Measurements from ENCODE around the gene SETD4.
"Not testable (repeated sequence)": the region's sequence is repeated elsewhere in the genome, so short reads cannot be mapped to it uniquely, and the experiment has no call there.

SETD4 gene

DNA sequence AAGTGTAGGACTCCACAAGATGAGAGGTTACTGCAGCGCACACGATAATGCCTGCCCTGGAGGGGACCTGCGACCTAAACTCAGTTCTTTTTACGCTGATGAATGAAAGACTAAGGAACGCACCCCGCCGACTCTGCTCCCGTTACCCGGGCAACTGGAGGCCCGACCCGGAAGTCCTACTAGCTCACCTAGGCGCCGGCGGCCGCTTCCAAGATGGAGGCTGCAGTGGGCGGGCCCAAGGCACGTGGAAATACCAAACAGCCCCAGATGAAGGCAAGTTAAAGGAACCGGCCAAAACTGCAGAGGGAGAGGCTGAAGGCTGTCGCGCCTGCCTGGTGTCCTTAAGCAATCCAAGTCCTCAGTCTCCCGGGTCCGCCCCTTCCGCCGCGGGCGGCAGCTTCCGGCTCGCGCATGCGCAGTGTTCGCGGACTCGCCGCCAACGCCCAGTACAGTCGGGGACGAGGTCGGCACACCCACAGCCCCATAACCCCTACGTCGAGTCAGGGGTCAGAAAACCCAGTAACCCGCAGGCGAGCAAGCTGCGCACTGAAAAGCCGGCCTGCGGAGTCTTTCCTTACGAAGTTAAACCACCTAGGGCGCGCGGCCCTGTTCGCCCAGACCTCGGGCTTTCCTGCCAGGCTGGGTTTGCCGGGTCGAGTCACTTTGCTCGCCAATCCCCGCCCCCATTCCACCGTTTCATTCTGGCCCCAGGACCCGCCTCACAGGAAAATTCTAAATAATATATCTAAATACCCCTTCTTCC is at the start of gene SETD4:
SETD4 (minus strand) TSS at position 368 of the 763 bp plus-strand sequence. CDS start 1,638 bp downstream, outside the sequence.
- DNase-seq (ENCODE audit: low read depth) = peak; percentile 92

DNA sequence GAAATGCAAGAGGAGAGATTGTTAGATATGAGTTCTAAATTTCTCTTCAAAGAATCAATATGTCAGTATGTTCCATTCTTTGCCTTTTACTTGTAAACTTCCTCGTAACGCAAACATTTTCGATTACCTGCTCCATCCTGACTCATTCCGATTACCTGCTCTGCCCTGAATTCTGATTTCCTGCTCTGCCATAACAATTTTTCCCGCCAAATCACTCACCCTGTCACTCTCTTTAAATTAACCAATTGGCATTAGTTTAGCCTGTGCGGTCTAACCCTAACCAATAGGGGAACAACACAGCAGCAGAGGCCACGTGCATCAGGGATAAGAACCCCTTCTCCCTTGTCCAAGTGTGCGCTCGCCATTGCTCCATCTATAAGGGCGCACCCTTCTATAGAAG is 49.5 kb upstream of the SETD4 start:
- no peak for DNase-seq (ENCODE audit: low read depth)

GRCh38 chr21:36105327-36105842 is 45.1 kb upstream of the SETD4 start:
- no peak for DNase-seq (ENCODE audit: low read depth)

DNA sequence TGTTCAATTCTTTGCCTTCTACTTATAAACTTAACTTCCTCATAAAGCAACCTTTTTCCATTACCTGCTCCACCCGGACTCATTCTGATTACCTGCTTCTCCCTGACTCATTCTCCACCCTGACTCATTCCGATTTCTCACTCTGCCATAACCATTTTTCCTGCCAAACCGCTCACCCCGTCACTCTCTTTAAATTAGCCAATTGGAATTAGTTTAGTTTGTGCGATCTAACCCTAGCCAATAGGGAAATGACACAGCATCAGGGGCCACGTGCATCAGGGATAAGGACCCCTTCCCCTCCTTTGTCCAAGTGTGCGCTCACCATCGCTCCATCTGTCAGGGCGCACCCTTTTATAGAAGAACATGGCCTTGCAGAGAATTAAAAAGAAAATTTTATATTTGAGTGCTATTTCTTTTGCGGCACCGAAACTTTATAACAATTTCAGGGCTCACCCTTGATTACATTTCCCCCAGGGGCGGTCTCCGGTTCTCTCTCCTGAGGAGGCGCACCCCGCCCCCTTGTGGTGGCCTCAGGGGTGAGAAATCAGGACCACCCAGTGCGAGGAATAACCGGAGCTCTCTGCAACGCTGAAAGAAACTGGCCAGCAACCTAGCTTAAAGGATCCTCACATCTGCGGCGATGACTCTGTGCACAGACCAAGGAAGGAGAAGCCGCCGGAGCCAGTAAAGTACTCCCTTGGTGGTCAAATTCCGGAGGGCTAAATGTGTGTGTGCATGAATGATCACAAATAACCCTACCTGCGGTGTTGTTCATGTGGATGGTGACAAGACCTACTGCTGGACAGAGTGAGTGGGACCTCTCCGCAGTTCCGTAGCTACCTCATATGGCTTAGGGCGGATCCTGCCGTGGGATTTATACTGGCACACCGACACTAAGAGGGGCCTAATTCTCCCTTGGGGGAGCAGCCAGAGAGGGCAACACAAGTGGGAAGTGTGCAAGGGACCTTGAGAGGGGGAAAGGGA is 44.3 kb upstream of the SETD4 start:
- DNase-seq (ENCODE audit: low read depth) = peak; percentile 33

DNA sequence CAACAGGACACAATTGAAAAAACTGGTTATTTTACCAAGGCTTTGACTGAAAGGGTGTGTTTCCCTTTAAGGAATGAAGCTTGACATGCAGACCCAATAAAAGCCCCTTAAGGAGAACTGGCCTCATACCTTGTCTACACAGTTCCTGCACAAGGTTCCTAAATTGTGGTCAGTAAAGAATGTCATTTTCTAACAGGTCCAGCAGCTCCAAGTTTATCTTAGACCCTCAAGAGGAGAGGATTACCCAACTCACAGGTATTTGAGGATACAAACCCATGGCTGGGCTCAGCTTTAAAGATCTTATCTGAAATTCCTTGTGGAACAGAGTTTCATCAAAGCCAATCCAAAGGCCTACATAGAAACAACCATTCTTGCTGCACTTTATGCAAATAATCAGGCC is 43.1 kb upstream of the SETD4 start:
- no peak for DNase-seq (ENCODE audit: low read depth)

GRCh38 chr21:36100971-36101641 is 40.8 kb upstream of the SETD4 start:
- no peak for DNase-seq (ENCODE audit: low read depth)

DNA sequence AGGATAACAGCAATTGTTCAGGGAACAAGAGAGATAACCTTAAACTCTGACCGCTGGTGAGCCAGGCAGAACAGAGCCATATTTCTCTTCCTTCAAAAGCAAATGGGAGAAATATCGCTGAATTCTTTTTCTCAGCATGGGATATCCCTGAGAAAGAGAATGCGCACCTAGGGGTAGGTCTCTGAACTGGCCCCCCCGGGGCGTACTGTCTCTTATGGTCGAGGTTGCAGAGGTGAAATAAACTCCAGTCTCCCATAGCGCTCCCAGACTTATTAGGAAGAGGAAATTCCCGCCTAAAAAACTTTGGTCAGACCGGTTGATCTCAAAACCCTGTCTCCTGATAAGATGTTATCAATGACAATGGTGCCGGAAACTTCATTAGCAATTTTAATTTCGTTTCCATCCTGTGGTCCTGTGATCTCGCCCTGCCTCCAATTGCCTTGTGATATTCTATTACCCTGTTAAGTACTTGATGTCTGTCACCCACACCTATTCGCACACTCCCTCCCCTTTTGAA is 39.4 kb upstream of the SETD4 start:
- not testable (repeated sequence) for DNase-seq (ENCODE audit: low read depth)

GRCh38 chr21:36099000-36099399 is 38.7 kb upstream of the SETD4 start:
- DNase-seq (ENCODE audit: low read depth) = no peak

DNA sequence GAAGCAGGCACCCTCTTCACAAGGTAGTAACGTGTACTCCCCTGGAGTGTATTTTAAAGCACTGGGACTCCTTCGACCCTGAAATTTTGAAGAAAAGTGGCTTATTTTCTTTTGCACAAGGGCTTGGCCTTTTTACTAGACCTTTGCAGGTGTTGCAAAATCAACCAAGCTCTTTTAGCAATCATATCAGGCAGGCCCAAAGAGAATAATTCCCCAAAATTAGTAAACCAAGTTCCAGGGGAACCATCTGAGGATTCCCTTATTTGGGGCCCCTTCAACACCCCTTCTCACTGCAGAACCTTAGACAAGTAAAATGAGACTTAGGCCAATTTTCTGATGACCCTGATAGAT is 37.8 kb upstream of the SETD4 start:
- no peak for DNase-seq (ENCODE audit: low read depth)

GRCh38 chr21:36097427-36098181 is 37.3 kb upstream of the SETD4 start:
- peak; percentile 61 for DNase-seq (ENCODE audit: low read depth)

DNA sequence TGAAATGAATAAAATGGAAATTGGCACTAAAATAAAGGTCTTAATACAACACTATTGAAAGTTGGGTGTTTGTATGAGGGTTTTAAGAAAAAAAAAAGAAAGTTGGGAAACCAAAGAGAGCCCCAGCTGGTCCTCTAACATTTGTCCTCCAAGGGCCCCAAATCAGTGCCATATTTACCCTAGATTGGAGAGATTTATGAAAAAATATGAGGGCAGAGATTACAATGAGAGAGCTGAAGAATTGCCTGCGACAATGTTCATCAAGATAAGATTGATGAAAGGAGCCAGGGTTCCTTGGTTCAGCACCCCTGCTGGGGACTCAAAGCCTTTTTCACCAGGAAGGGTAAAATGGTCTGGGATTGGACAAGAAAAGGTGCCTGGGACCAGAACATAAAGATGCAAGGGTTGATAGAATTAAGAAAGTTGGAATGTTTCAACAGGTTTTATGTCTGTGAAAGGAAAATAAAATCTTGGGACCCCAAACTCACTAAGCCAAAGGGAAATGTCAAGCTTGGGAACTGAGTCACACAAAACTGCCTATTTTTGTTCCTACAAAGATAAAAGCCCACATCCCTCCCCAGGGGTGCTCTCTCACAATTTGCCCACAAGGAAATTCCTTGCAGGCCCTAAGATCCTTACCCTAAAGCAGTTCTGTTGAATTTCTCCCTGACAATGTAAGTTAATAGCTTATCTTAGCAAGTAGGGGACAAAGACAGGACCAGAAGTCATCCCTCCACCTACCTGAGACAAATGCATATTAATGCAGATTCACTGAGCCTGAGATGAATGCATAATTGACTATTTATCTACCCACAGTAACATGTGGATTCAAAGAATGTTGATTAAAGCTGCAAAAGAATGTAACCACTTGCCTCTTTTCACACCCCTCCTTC is 36.3 kb upstream of the SETD4 start:
- DNase-seq (ENCODE audit: low read depth) = no peak

GRCh38 chr21:36093512-36093911 is 33.2 kb upstream of the SETD4 start:
- DNase-seq (ENCODE audit: low read depth) = no peak

- no peak for DNase-seq (ENCODE audit: low read depth)
Measured at GRCh38 chr21:36092681-36093080, 32.4 kb upstream of the SETD4 start.

GRCh38 chr21:36089946-36090345 is 29.6 kb upstream of the SETD4 start:
- DNase-seq (ENCODE audit: low read depth) = no peak

DNA sequence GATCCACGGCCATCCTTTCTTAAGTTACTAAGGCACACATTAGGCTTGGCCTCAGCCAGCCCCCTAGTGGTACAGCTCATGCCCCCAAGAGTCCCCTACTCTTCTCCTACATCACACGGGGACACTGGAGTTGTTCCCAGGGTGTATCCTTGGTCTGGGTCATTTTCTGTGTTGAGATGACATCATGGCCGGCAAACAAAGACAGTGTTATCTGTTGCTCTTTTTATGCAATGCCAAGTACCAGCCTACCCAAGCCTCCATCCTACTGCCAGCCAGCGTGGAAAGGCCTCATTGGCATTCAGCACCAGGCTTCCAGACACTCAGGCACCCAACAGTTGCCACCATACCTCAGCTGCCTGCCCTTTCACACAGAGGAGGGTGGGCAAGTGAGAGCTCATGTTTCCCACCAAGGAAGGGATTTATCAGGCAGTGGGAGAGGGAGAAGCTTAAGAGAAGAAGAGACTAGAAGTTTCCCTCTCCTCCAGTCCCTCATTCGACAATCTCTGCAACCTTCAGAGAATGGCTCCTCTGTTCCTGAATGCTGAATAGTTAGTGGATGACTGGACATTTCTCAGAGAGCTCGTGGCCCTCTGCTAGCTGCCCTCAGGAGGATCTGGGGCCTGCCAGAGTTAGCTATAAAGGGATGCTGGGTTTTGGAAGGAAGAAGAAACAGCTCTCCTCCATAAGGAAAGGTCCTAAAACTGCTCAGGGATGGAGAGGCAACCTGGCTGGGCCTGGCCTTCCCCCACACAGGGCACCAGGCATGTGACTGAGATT is 27.2 kb upstream of the SETD4 start:
- no peak for DNase-seq (ENCODE audit: low read depth)

GRCh38 chr21:36082237-36082664 is 21.9 kb upstream of the SETD4 start:
- peak; percentile 13 for DNase-seq (ENCODE audit: low read depth)

- no peak for DNase-seq (ENCODE audit: low read depth)
Measured at GRCh38 chr21:36080386-36080785, 20.1 kb upstream of the SETD4 start.

- DNase-seq (ENCODE audit: low read depth) = no peak
Measured at GRCh38 chr21:36079671-36080070, 19.3 kb upstream of the SETD4 start.

GRCh38 chr21:36079010-36079649 is 18.8 kb upstream of the SETD4 start:
- DNase-seq (ENCODE audit: low read depth) = no peak
